ENCODE measurements around the gene SUSD2. TPM values are rescaled to one million over a fixed set of nuclear protein-coding genes. Genes with fewer than 3 reads are reported as not detected.

The SUSD2 gene
- total and polyA plus RNA-seq, 2 of the 4 experiments (the other 2 are of a cell fraction), result 0.18 to 1.6 TPM

GRCh38 chr22:24181088-24181995, at the start of gene SUSD2 (continued):
- TF ChIP-seq RAD21 (IDR thresholded peaks at IDR 0.05; ENCODE audit: low read length) (no peak), MAFK (IDR thresholded peaks at IDR 0.05; ENCODE audit: low read depth, low read length) (no peak), RCOR1 (IDR thresholded peaks at IDR 0.05; ENCODE audit: insufficient replicate concordance, low read length) (no peak)

GRCh38 chr22:24133187-24133965, 47.9 kb upstream of the SUSD2 start:
- no TSS peak for BruUV-seq (replicated peaks)
- Histone ChIP-seq H2AK5ac (ENCODE audit: low read depth, low read length) (no peak overlapping the region), H3K27me3 (ENCODE audit: control insufficient read depth, insufficient read depth, low read length) (no peaks in the 10 kb centered on the region), H3K4me2 (ENCODE audit: low read depth, low read length) (no peak overlapping the region), H2BK5ac (ENCODE audit: low read depth, low read length, poor library complexity, severe bottlenecking) (no peak overlapping the region), H3K4me1 (ENCODE audit: control insufficient read depth, insufficient read depth, low read length) (peaks cover 7% of the 10 kb centered on the region), H3K23ac (ENCODE audit: low read depth, low read length) (no peak overlapping the region), H3K56ac (ENCODE audit: extremely low read depth, insufficient read depth, low read length) (no peak overlapping the region), H3K4me3 (ENCODE audit: insufficient read depth, low read depth, low read length) (no peak overlapping the region), H3K14ac (replicated peaks; ENCODE audit: low read depth, low read length) (no peak overlapping the region), H4K91ac (ENCODE audit: insufficient read depth, low read depth, low read length) (no peak overlapping the region), H2AK9ac (replicated peaks; ENCODE audit: low read depth, low read length, poor library complexity) (no peak overlapping the region), H2BK15ac (ENCODE audit: low read depth, low read length) (no peak overlapping the region), H4K5ac (ENCODE audit: low read depth, low read length) (no peak overlapping the region), H2BK20ac (ENCODE audit: low read depth, low read length) (no peak overlapping the region), H3K27ac (ENCODE audit: insufficient read depth, low read length) (no peak overlapping the region), H3K4ac (ENCODE audit: low read depth, low read length) (no peak overlapping the region), H3K9ac (ENCODE audit: low read depth, low read length) (no peak overlapping the region), H2BK120ac (ENCODE audit: low read depth, low read length) (no peak overlapping the region), H2AFZ (replicated peaks; ENCODE audit: low read length, poor library complexity) (no peak overlapping the region), H3K9me3 (ENCODE audit: control insufficient read depth, insufficient read depth, low read length) (no peaks in the 10 kb centered on the region), H3K36me3 (ENCODE audit: control insufficient read depth, insufficient read depth, low read length) (peaks cover 14% of the 10 kb centered on the region; the same call in 1 of the 2 replicates), H3K79me1 (ENCODE audit: low read depth in 1 of 2, low read length in 2 of 2) (peaks cover 3 to 12% of the 10 kb centered on the region in 2 experiments; a peak in 3 of 4 replicates), H3K18ac (ENCODE audit: low read depth, low read length) (no peak overlapping the region), H3K9me1 (ENCODE audit: insufficient read depth, low read length) (peaks cover 20% of the 10 kb centered on the region), H4K20me1 (ENCODE audit: insufficient read depth, low read length) (peaks cover 7% of the 10 kb centered on the region; the same call in 1 of the 2 replicates), H4K8ac (ENCODE audit: low read depth in 2 of 2, low read length in 2 of 2) (no peak overlapping the region)
- ATAC-seq (ENCODE audit: low read depth) (no peak), DNase-seq (peak; percentile 41)
- CTCF ChIA-PET, result interaction anchor here (0.6 to 2.0 kb wide), 2 partner anchors 22 to 24 kb away, joined by 3 to 7 read pairs; no protein-coding TSS in a partner anchor
- 98% methylated on average over 6 of the region's 11 CpGs; no CpG with 5 or more reads in 1 of the 2 experiments for WGBS, 2 experiments (ENCODE audit: extremely low coverage in 2 of 2, insufficient read length in 1 of 2)
- TF ChIP-seq CTCF (conservative IDR thresholded peaks at IDR 0.05; ENCODE audit: low read depth, low read length) (peak; percentile 40), RAD21 (IDR thresholded peaks at IDR 0.05; ENCODE audit: low read length) (peak; percentile 46), CEBPB (IDR thresholded peaks at IDR 0.05; ENCODE audit: low read depth, low read length) (no peak), SMC3 (IDR thresholded peaks at IDR 0.05; ENCODE audit: low read depth, low read length) (peak; percentile 49)
- intact Hi-C loops (cut with micrococcal nuclease), result no loop called here
- in situ Hi-C loops (cut with MboI; ENCODE audit: low sequenced_read_pairs), result no loop called here
- dilution Hi-C loops (cut with HindIII; ENCODE audit: low sequenced_read_pairs, unreplicated experiment), result no loop called here
- POLR2A ChIA-PET (ENCODE audit: unreplicated experiment), result no interaction called here

Measured in IMR-90 (cell line).